ENCODE results near the gene WDR81. TPM values are rescaled to one million over a fixed set of nuclear protein-coding genes. Genes with fewer than 3 reads are reported as not detected.

The WDR81 gene
- total and polyA plus RNA-seq, 2 experiments from 2014 or later = 4.4 to 23.9 TPM

DNA sequence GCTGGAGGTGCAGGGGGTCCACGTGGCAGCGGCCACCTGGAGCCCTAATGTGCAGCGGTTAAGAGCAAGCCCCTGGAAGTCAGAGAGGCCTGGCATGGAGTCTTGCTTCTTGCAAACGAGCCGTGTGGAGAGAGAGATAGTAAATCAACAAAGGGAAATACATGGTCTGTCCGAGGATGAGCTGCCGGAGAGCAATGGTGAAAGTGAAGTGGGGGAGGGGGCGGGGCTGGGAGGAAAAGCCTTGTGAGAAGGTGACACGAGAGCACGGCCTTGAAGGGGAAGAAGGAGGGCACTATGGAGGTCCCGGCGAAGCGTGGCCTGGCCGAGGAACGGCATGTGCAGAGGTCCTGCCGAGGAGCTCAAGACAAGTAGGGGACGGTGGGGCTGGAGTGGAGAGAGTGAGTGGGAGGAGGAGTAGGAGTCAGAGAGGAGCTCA is 31.3 kb downstream of the WDR81 start:
- H3K9me3 ChIP-seq (ENCODE audit: low read depth) = no peaks in the 10 kb centered on the region
- 66 to 68% methylated on average over 11 to 17 of the region's 17 CpGs for WGBS, 2 experiments (ENCODE audit: low coverage in 1 of 2, low lambda C conversion rate in 2 of 2, missing lambda C conversion rate in 2 of 2)
- no peaks in the 10 kb centered on the region for H3K9me2 ChIP-seq (ENCODE audit: insufficient read depth)
- no peaks in the 10 kb centered on the region for H3K36me3 ChIP-seq (ENCODE audit: low read depth)
- H4K20me1 ChIP-seq (ENCODE audit: insufficient read depth) = no peaks in the 10 kb centered on the region
- peaks cover 9% of the 10 kb centered on the region; the same call in 1 of the 2 replicates for H3K4me1 ChIP-seq (ENCODE audit: insufficient read depth)
- no peak overlapping the region for H2AFZ ChIP-seq
- H3K9ac ChIP-seq = no peak overlapping the region
- no peaks in the 10 kb centered on the region for H3K79me2 ChIP-seq (ENCODE audit: insufficient read depth)
- no peak for DNase-seq
- H3K27me3 ChIP-seq (replicated peaks; ENCODE audit: insufficient read depth) = no peaks in the 10 kb centered on the region
- no peaks in the 10 kb centered on the region for H3F3A ChIP-seq (ENCODE audit: insufficient read depth)
- in situ Hi-C loops (cut with MboI) = no loop called here
- H3K27ac ChIP-seq = no peak overlapping the region
- no peak overlapping the region for H3K4me3 ChIP-seq
- H3K4me2 ChIP-seq (ENCODE audit: unreplicated experiment) = no peak overlapping the region
- no peak for TF ChIP-seq EZH2phosphoT487 (IDR thresholded peaks at IDR 0.05; ENCODE audit: insufficient read depth, low read depth)
- no peak for TF ChIP-seq EZH2 (IDR thresholded peaks at IDR 0.05; ENCODE audit: insufficient read depth, poor library complexity, severe bottlenecking)

DNA sequence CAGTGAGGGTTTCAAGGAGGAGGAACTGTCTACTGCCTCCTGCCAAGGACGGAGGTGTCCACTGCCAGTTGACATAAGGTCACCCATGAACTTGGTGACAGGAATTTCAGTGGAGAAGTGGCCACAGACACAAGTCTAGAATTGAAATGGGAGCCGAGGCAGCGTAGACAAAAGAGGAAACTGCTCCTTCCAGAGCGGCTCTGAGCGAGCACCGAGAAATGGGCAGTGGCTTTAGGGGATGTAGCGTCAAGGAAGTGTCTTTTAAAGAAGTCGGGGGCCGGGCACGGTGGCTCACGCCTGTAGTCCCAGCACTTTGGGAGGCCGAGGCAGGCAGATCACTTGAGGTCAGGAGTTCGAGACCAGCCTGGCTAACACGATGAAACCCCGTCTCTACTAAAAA is 34.3 kb downstream of the WDR81 start:
- no peak for DNase-seq
- H3F3A ChIP-seq (ENCODE audit: insufficient read depth) = peaks cover 5% of the 10 kb centered on the region
- no peaks in the 10 kb centered on the region for H3K27me3 ChIP-seq (replicated peaks; ENCODE audit: insufficient read depth)
- H3K4me2 ChIP-seq (ENCODE audit: unreplicated experiment) = no peak overlapping the region
- in situ Hi-C loops (cut with MboI) = no loop called here
- H3K27ac ChIP-seq = no peak overlapping the region
- H3K4me3 ChIP-seq = no peak overlapping the region
- no peaks in the 10 kb centered on the region for H3K36me3 ChIP-seq (ENCODE audit: low read depth)
- no peak for TF ChIP-seq EZH2phosphoT487 (IDR thresholded peaks at IDR 0.05; ENCODE audit: insufficient read depth, low read depth)
- TF ChIP-seq EZH2 (IDR thresholded peaks at IDR 0.05; ENCODE audit: insufficient read depth, poor library complexity, severe bottlenecking) = no peak
- H3K4me1 ChIP-seq (ENCODE audit: insufficient read depth) = peaks cover 23% of the 10 kb centered on the region
- no peaks in the 10 kb centered on the region for H4K20me1 ChIP-seq (ENCODE audit: insufficient read depth)
- 86 to 92% methylated on average over 15 of the region's 15 CpGs for WGBS, 2 experiments (ENCODE audit: low coverage in 1 of 2, low lambda C conversion rate in 2 of 2, missing lambda C conversion rate in 2 of 2)
- H2AFZ ChIP-seq = no peak overlapping the region
- H3K9me2 ChIP-seq (ENCODE audit: insufficient read depth) = no peaks in the 10 kb centered on the region
- no peak overlapping the region for H3K9ac ChIP-seq
- no peaks in the 10 kb centered on the region for H3K79me2 ChIP-seq (ENCODE audit: insufficient read depth)
- no peaks in the 10 kb centered on the region for H3K9me3 ChIP-seq (ENCODE audit: low read depth)

DNA sequence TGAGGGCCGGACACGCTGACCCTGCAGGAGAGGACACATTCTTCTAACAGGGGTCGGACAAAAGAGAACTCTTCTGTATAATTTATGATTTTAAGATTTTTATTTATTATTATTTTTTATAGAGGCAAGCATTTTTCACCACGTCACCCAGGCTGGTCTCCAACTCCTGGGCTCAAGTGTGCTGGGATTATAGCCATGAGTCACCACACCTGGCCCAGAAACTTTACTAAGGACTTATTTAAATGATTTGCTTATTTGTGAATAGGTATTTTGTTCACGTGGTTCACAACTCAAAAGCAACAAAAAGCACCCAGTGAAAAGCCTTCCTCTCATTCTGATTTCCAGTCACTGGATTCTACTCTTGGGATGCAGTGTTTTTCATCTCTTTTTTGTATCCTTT is 35.0 kb downstream of the WDR81 start:
- TF ChIP-seq EZH2 (IDR thresholded peaks at IDR 0.05; ENCODE audit: insufficient read depth, poor library complexity, severe bottlenecking) = no peak
- Histone ChIP-seq H3K9me2 (ENCODE audit: insufficient read depth) (no peaks in the 10 kb centered on the region), H3F3A (ENCODE audit: insufficient read depth) (peaks cover 8% of the 10 kb centered on the region), H3K79me2 (ENCODE audit: insufficient read depth) (no peaks in the 10 kb centered on the region), H3K4me3 (no peak overlapping the region), H3K36me3 (ENCODE audit: low read depth) (no peaks in the 10 kb centered on the region), H3K9ac (no peak overlapping the region), H3K4me1 (ENCODE audit: insufficient read depth) (peaks cover 30% of the 10 kb centered on the region), H3K4me2 (ENCODE audit: unreplicated experiment) (no peak overlapping the region), H2AFZ (no peak overlapping the region), H4K20me1 (ENCODE audit: insufficient read depth) (no peaks in the 10 kb centered on the region), H3K27me3 (replicated peaks; ENCODE audit: insufficient read depth) (no peaks in the 10 kb centered on the region), H3K9me3 (ENCODE audit: low read depth) (no peaks in the 10 kb centered on the region), H3K27ac (no peak overlapping the region)
- WGBS, 2 experiments (ENCODE audit: low coverage in 1 of 2, low lambda C conversion rate in 2 of 2, missing lambda C conversion rate in 2 of 2) = 78 to 81% methylated on average over 5 of the region's 5 CpGs
- DNase-seq = no peak
- in situ Hi-C loops (cut with MboI) = no loop called here

DNA sequence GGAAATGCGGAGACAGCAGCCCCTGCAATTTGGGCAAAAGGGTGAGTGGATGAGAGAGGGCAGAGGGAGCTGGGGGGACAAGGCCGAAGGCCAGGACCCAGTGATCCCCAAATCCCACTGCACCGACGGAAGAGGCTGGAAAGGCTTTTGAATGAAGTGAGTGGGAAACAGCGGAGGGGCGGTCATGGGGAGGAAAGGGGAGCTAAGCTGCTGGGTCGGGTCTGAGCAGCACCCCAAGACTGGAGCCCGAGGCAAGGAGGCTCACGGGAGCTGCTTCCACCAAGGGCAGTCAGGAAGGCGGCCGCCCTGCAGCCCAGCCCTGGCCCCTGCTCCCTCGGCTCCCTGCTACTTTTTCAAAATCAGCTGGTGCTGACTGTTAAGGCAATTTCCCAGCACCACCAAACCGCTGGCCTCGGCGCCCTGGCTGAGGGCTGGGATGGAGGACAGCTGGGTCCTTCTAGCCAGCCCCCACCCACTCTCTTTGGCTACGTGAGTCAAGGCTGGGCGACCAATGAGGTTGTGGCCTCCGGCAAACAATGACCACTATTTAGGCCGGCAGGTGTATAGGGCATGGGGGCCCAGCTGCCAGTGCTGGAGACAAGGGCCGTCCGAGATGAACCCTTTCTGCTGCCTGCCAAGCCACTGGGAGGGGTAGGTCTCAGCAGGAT is 37.9 kb downstream of the WDR81 start:
- Histone ChIP-seq H3K27ac (peak overlapping the region; percentile 82), H2AFZ (peak overlapping the region; percentile 79), H3K4me2 (ENCODE audit: unreplicated experiment) (peak overlapping the region; percentile 50), H3K36me3 (ENCODE audit: low read depth) (no peaks in the 10 kb centered on the region), H3K9me2 (ENCODE audit: insufficient read depth) (no peaks in the 10 kb centered on the region), H3K27me3 (replicated peaks; ENCODE audit: insufficient read depth) (no peaks in the 10 kb centered on the region), H3F3A (ENCODE audit: insufficient read depth) (peaks cover 8% of the 10 kb centered on the region), H3K4me1 (ENCODE audit: insufficient read depth) (peaks cover 32% of the 10 kb centered on the region), H4K20me1 (ENCODE audit: insufficient read depth) (no peaks in the 10 kb centered on the region), H3K4me3 (peak overlapping the region; percentile 42), H3K9ac (peak overlapping the region; percentile 67), H3K79me2 (ENCODE audit: insufficient read depth) (no peaks in the 10 kb centered on the region), H3K9me3 (ENCODE audit: low read depth) (no peaks in the 10 kb centered on the region)
- DNase-seq = peak; percentile 54
- WGBS, 2 experiments (ENCODE audit: low coverage in 1 of 2, low lambda C conversion rate in 2 of 2, missing lambda C conversion rate in 2 of 2) = 10 to 11% methylated on average over 16 to 19 of the region's 21 CpGs
- in situ Hi-C loops (cut with MboI) = no loop called here
- TF ChIP-seq EZH2 (IDR thresholded peaks at IDR 0.05; ENCODE audit: insufficient read depth, poor library complexity, severe bottlenecking) (no peak), EZH2phosphoT487 (IDR thresholded peaks at IDR 0.05; ENCODE audit: insufficient read depth, low read depth) (no peak)
